Lower lobe of right lung (tissue), 2 donors: ENCODE results near the gene CEP290. TPM values are rescaled to one million over a fixed set of nuclear protein-coding genes. Genes with fewer than 3 reads are reported as not detected.

ENCODE experiments used
- ATAC-seq, 2 donors: fragments of 200-7000 bp; cut with Tn5 transposase; one replicate each; pipeline ENCODE4 v1.9.1; 2020 to 2022; ENCODE audit warnings: mild to moderate bottlenecking in 2 of 2, moderate library complexity in 2 of 2
- DNase-seq: peaks from one replicate; pipeline ENCODE4 v3.0.0-alpha.2; 2020
- H3K27ac ChIP-seq: fragments of 200-600 bp; one replicate; pipeline ENCODE4 v1.8.0; 2022
- H3K27me3 ChIP-seq: fragments of 200-600 bp; one replicate; pipeline ENCODE4 v1.8.0; 2022; ENCODE audit warnings: low read depth
- H3K36me3 ChIP-seq: fragments of 200-600 bp; one replicate; pipeline ENCODE4 v1.8.0; 2022; ENCODE audit warnings: mild to moderate bottlenecking
- H3K4me1 ChIP-seq: fragments of 200-600 bp; one replicate; pipeline ENCODE4 v1.8.0; 2022
- H3K4me3 ChIP-seq: fragments of 200-600 bp; one replicate; pipeline ENCODE4 v1.8.0; 2022; ENCODE audit warnings: mild to moderate bottlenecking
- H3K9me3 ChIP-seq: fragments of 200-600 bp; one replicate; pipeline ENCODE4 v1.8.0; 2022
- intact Hi-C: fragments of 100-400 bp; cut with DNase I; formaldehyde crosslinking; loops from one replicate; pipeline ENCODE4 v1.11.0; 2022
- total RNA-seq: library from RNA; stranded (reverse); fragmentation: NEBNext Ultra II Directional; extraction: Animal tissue kit (Norgen Biotek cat#: 25700); gene quantifications from one replicate; pipeline ENCODE4 v1.2.1, GENCODE V29; 2021
- TF ChIP-seq, protein P1 (sequence below): fragments of 200-600 bp; IDR thresholded peaks from one replicate; pipeline ENCODE4 v1.8.0; 2022; ENCODE audit warnings: antibody characterized with exemption, mild to moderate bottlenecking
- donor health status: DM: no; HTN: yes; CAD: no; lungs with severe emphysema.

CEP290 gene
- total RNA-seq, 1 donor from 2014 or later: 11.6 TPM

DNA sequence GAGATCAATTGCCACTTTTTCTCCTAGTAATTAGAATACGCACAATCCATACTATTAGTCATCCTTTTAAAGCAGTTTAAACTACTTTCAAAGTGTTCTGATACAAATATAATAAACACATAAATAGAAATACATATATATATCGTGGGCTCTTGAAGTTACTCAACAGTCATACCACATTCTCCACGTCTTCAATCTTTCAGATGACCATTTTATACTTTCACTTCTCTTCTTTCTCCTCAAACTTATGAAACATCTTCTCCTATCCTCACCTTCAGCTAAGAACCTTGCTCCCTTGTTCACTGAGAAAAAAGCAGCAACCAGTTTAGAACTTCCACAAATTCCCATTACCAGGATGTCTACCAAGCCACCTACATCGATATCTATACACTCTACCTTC is 19.2 kb downstream of the CEP290 start:
- Histone ChIP-seq H3K27ac (no peak overlapping the region), H3K27me3 (no peaks in the 10 kb centered on the region), H3K36me3 (peaks cover 88% of the 10 kb centered on the region), H3K9me3 (no peaks in the 10 kb centered on the region), H3K4me1 (no peaks in the 10 kb centered on the region), H3K4me3 (no peak overlapping the region)
- no peak for ATAC-seq
- DNase-seq: no peak
- TF ChIP-seq, protein P1, sequence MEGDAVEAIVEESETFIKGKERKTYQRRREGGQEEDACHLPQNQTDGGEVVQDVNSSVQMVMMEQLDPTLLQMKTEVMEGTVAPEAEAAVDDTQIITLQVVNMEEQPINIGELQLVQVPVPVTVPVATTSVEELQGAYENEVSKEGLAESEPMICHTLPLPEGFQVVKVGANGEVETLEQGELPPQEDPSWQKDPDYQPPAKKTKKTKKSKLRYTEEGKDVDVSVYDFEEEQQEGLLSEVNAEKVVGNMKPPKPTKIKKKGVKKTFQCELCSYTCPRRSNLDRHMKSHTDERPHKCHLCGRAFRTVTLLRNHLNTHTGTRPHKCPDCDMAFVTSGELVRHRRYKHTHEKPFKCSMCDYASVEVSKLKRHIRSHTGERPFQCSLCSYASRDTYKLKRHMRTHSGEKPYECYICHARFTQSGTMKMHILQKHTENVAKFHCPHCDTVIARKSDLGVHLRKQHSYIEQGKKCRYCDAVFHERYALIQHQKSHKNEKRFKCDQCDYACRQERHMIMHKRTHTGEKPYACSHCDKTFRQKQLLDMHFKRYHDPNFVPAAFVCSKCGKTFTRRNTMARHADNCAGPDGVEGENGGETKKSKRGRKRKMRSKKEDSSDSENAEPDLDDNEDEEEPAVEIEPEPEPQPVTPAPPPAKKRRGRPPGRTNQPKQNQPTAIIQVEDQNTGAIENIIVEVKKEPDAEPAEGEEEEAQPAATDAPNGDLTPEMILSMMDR: no peak
- intact Hi-C loops: no loop called here

DNA sequence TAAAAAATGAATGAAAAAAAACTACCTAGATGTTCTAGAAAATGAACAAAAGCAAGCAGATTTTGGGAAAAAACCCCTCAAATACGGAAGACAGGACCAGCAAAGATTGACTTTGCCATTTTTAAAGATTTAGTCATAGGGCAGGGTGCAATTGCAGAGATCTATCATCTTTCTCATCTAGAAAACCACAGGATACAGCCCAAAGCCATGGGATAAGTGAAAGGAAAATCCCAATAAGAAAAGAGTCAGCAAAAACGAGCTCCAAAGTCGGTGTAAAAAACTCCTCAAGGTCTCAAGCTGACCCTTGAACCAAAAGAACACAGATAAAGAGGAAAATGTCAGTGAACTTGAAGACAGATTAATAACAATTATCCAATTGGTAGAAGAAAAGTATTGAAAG is 28.0 kb downstream of the CEP290 start:
- no peak overlapping the region for H3K4me3 ChIP-seq
- intact Hi-C loops: no loop called here
- no peak overlapping the region for H3K27ac ChIP-seq
- H3K27me3 ChIP-seq: no peaks in the 10 kb centered on the region
- no peak for ATAC-seq
- TF ChIP-seq, protein P1: no peak
- H3K36me3 ChIP-seq: peaks cover 64% of the 10 kb centered on the region
- H3K4me1 ChIP-seq: no peaks in the 10 kb centered on the region
- no peak for DNase-seq
- no peaks in the 10 kb centered on the region for H3K9me3 ChIP-seq

DNA sequence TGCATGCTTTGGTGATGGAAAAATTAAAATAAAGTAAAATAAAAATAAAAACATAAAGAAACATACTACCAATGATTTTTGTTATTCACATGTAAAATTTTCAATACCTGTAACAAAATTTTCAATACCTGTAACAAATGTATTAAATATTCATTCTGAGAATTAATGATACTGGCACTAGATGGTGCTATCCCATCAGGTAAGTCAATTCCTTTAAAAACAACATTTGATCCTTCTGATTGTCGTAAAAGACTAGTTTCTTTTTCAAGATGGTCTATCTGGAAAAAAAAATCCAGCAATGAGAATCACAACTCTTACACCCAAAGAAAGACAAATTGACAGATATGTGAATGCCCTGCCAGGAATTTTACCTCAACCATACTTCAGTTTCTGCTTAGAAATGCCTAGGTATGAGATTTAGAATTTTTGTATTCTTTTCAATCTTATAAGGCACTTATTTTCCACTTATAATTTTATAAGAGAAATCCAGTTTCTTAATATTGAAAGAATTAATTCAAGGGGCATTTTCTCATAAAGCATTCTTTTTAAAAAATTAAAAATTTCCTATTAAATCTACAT is 30.7 kb downstream of the CEP290 start:
- Histone ChIP-seq H3K27ac (no peak overlapping the region), H3K27me3 (no peaks in the 10 kb centered on the region), H3K4me3 (peak overlapping the region; percentile 22), H3K36me3 (peaks cover 55% of the 10 kb centered on the region), H3K4me1 (no peaks in the 10 kb centered on the region), H3K9me3 (no peaks in the 10 kb centered on the region)
- ATAC-seq (no peak), DNase-seq (no peak)
- TF ChIP-seq, protein P1: peak; percentile 40
- intact Hi-C loops: no loop called here

DNA sequence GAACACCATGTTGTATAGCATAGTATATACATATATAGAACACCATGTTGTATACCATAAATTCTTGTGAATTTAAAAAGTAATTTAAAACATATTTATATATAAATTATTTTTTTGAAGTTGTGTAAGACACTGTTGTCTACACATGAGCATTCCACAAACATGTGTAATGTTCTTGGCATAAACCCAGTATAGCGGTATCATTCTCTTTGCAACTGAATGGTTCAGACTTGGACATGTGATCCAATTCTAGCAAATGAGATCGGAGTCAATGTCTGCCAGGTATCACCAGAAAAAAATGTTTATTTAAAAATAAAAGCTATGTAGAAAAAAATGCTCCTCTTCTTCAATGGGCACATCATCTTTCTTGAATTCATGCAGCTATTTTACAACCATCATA is 33.9 kb downstream of the CEP290 start:
- TF ChIP-seq, protein P1: no peak
- Histone ChIP-seq H3K4me3 (no peak overlapping the region), H3K4me1 (no peaks in the 10 kb centered on the region), H3K27ac (no peak overlapping the region), H3K9me3 (no peaks in the 10 kb centered on the region), H3K27me3 (no peaks in the 10 kb centered on the region), H3K36me3 (peaks cover 55% of the 10 kb centered on the region)
- no peak for ATAC-seq
- intact Hi-C loops: no loop called here
- no peak for DNase-seq

DNA sequence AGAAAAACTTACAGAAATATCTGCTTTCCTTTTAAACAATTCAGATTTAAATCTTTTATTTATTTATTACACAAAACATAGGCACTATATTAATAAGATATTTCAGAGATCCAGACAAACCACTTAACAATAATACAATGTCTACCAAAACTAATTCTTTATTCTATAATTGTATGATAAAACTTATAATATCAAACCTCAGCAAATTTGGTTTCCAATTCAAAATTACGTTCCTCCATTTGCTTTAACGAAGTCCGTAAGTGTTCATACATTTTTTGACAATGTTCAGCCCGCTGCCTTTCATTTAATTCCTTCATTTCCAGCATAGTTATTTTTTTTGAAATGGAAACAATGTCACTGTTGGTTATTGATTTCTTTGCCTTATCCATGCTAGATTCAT is 48.3 kb downstream of the CEP290 start:
- intact Hi-C loops: no loop called here
- TF ChIP-seq, protein P1: no peak
- DNase-seq: no peak
- H3K27me3 ChIP-seq: no peaks in the 10 kb centered on the region
- ATAC-seq: no peak
- no peaks in the 10 kb centered on the region for H3K4me1 ChIP-seq
- H3K27ac ChIP-seq: no peak overlapping the region
- H3K9me3 ChIP-seq: no peaks in the 10 kb centered on the region
- no peak overlapping the region for H3K4me3 ChIP-seq
- H3K36me3 ChIP-seq: peaks cover 20% of the 10 kb centered on the region
